T-cell (primary cell): ENCODE data around the gene CTBP1. TPM values are rescaled to one million over a fixed set of nuclear protein-coding genes. Genes with fewer than 3 reads are reported as not detected.

Experiments used
- ATAC-seq, 4 experiments: fragments of 200-7000 bp in 3 of 4; fragments of 150-1000 bp in 1 of 4; cut with Tn5 transposase; replicated peaks in 1 of 4; 1 replicate in 3 of 4; 2 replicates in 1 of 4; pipeline ENCODE4 v1.10.0; 2021; ENCODE audit warnings: moderate library complexity in 3 of 4, mild to moderate bottlenecking in 2 of 4, moderate number of reproducible peaks in 1 of 4
- CTCF ChIA-PET, 2 donors: fragments of 300-600 bp; sonication (Branson Sonifier 250); formaldehyde crosslinking; loops; one replicate each; lab custom pipeline; 2022; ENCODE audit warnings: antibody characterized with exemption in 2 of 2; lab: Charles Lee
- POLR2A ChIA-PET, 2 donors: fragments of 300-600 bp; sonication (Branson Sonifier 250); formaldehyde crosslinking; loops; one replicate each; lab custom pipeline; 2022; ENCODE audit warnings: antibody characterized with exemption in 2 of 2; lab: Charles Lee
- DNase-seq, 35 experiments: peaks; one replicate each; pipeline versions ENCODE4 v3.0.0 to v3.0.0-alpha.2; 2013 to 2023
- H3K27ac ChIP-seq: one replicate; pipeline ENCODE4 v1.5.1; 2013; ENCODE audit warnings: low read length
- H3K27me3 ChIP-seq, 2 experiments: replicated peaks in 1 of 2; 1 replicate in 1 of 2; 2 replicates in 1 of 2; pipeline versions ENCODE4 v1.6.1 to v1.7.0; 2013; ENCODE audit warnings: low read length in 1 of 2, mixed read lengths in 1 of 2; ENCODE audit not compliant: control insufficient read depth in 2 of 2, insufficient read depth in 2 of 2; ENCODE audit errors: extremely low read depth in 1 of 2
- H3K36me3 ChIP-seq, 2 donors: 1 replicate in 1 of 2; 2 replicates in 1 of 2; pipeline versions ENCODE4 v1.6.1 to v1.7.0; 2013; ENCODE audit warnings: low read length in 1 of 2; ENCODE audit not compliant: control insufficient read depth in 2 of 2, insufficient read depth in 1 of 2; ENCODE audit errors: extremely low read depth in 1 of 2
- H3K4me1 ChIP-seq, 2 experiments: 1 replicate in 1 of 2; 2 replicates in 1 of 2; pipeline versions ENCODE4 v1.6.1 to v1.7.0; 2013; ENCODE audit warnings: low read length in 2 of 2, mixed read lengths in 1 of 2; ENCODE audit not compliant: insufficient read depth in 2 of 2, control insufficient read depth in 1 of 2; ENCODE audit errors: extremely low read depth in 1 of 2
- H3K4me3 ChIP-seq, 2 donors: 1 replicate in 1 of 2; 2 replicates in 1 of 2; pipeline versions ENCODE4 v1.5.1 to v1.7.0; 2013; ENCODE audit warnings: mild to moderate bottlenecking in 2 of 2, low read length in 1 of 2, moderate library complexity in 1 of 2; ENCODE audit not compliant: control insufficient read depth in 1 of 2; ENCODE audit errors: extremely low read depth in 1 of 2
- H3K9me3 ChIP-seq: 2 replicates; pipeline ENCODE4 v1.7.0; 2013
- H3K27ac Mint-ChIP-seq, 2 donors: one replicate each; pipeline ENCODE4 v1.8.0; 2020 to 2021; ENCODE audit warnings: mild to moderate bottlenecking in 2 of 2, mixed read lengths in 2 of 2
- H3K27me3 Mint-ChIP-seq, 2 donors: one replicate each; pipeline ENCODE4 v1.8.0; 2021 to 2022; ENCODE audit warnings: mixed read lengths in 2 of 2
- H3K36me3 Mint-ChIP-seq: one replicate; pipeline ENCODE4 v1.8.0; 2021; ENCODE audit warnings: mixed read lengths
- H3K4me1 Mint-ChIP-seq, 3 donors: one replicate each; pipeline ENCODE4 v1.8.0; 2020 to 2022; ENCODE audit warnings: mixed read lengths in 3 of 3, mild to moderate bottlenecking in 1 of 3
- H3K4me3 Mint-ChIP-seq, 3 donors: one replicate each; pipeline ENCODE4 v1.8.0; 2020 to 2022; ENCODE audit warnings: mild to moderate bottlenecking in 3 of 3, mixed read lengths in 3 of 3, moderate library complexity in 3 of 3
- H3K9me3 Mint-ChIP-seq, 3 donors: one replicate each; pipeline ENCODE4 v1.8.0; 2020 to 2022; ENCODE audit warnings: mixed read lengths in 3 of 3
- WGBS: methylation state at CpG from one replicate; pipeline ENCODE4 v1.1.5; 2013; ENCODE audit warnings: missing lambda C conversion rate; ENCODE audit not compliant: insufficient coverage; 5-methylcytosine and 5-hydroxymethylcytosine counted together
- total RNA-seq, 35 experiments: library from RNA in 6 of 35; stranded (reverse) in 6 of 35; fragments of 120-200 nt in 1 of 35; gene quantifications; one replicate each; pipeline versions ENCODE4 v1.2.1 to v1.2.4 and lab custom pipeline; 2013 to 2026

CTBP1 gene
- total RNA-seq, 5 donors from 2014 or later (not counting 1 experiment from before 2014, with no cell fraction given), result 185 to 232 (median 207) TPM

DNA sequence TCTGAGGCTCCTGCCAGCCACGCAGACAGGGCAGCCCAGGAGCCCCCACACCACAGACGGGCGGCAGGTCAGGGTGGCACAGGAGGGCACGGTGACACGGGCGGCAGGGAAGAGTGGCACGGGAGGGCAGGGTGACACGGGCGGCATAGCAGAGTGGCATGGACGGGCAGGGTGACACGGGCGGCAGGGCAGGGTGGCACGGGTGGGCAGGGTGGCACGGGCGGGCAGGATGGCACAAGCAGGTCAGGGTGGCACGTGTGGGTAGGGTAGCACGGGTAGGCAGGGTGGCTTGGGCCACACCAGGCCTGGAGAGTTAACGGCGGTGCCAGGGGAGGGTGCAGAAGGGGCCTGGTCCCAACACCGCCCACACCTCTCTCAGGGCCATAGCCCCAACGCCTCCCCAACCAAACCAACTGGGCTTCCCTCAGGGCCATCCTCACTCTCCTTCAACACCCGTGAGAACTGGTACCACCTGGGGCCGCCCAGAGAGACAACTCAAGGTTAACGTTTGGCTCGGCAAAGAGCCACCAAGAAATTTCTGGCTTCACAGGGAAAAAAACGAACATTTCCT, 3.4 kb downstream of the CTBP1 start:
- Histone ChIP-seq H3K27me3 (no peaks in the 10 kb centered on the region), H3K36me3 (peaks cover 4 to 18% of the 10 kb centered on the region in 2 donors), H3K9me3 (no peaks in the 10 kb centered on the region), H3K4me1 (peaks cover 19 to 76% of the 10 kb centered on the region in 2 experiments), H3K27ac (no peak overlapping the region), H3K4me3 (peak overlapping the region in 1 of 2 donors; percentile 93)
- Mint-ChIP-seq H3K36me3 (no peaks in the 10 kb centered on the region), H3K27me3 (no peaks in the 10 kb centered on the region), H3K4me3 (peak overlapping the region; percentile 78 to 87 (median 85)), H3K27ac (peak overlapping the region in 1 of 2 donors; percentile 34), H3K4me1 (peaks cover 57 to 69% (median 64%) of the 10 kb centered on the region in 3 donors), H3K9me3 (no peaks in the 10 kb centered on the region)
- POLR2A ChIA-PET, result no interaction called here
- ATAC-seq (no peak), DNase-seq (peak in 1 of 35 experiments; percentile 4)
- CTCF ChIA-PET, result no interaction called here
- WGBS, result 83% methylated on average over 17 of the region's 26 CpGs

DNA sequence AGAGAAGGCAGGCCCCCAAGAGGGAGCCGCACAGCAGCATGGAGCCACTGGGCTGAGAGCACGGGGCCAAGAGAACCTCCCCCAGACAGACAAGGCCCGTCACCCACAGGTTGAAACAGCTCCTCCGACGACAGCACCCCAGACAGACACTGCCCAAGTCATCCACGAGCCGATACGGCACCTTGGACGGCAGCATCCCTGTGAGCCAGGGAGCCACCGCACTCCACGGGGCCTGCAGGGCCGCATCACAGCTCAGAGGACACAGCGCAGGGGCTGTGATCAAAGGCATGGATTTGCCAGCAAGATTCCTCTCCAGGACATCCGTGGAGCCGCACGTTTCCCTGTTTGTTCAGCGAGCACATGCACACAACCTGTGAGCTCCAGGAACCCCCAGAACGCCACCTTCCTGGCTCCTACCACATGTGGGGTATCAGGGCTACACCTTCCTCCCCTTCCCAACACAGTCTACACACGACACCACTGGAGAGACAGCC, 3.9 kb downstream of the CTBP1 start:
- H3K4me3 Mint-ChIP-seq, result peak overlapping the region; percentile 28 to 87 (median 55)
- Histone ChIP-seq H3K4me3 (no peak overlapping the region), H3K36me3 (peaks cover 4 to 20% of the 10 kb centered on the region in 2 donors), H3K9me3 (no peaks in the 10 kb centered on the region), H3K27ac (no peak overlapping the region), H3K4me1 (peaks cover 15 to 71% of the 10 kb centered on the region in 2 experiments), H3K27me3 (no peaks in the 10 kb centered on the region)
- ATAC-seq (no peak), DNase-seq (peak in 2 of 35 experiments; percentile 4 to 23)
- H3K27ac Mint-ChIP-seq, result peak overlapping the region in 1 of 2 donors; percentile 44
- no peaks in the 10 kb centered on the region for H3K9me3 Mint-ChIP-seq
- CTCF ChIA-PET, result no interaction called here
- no peaks in the 10 kb centered on the region for H3K27me3 Mint-ChIP-seq
- no peaks in the 10 kb centered on the region for H3K36me3 Mint-ChIP-seq
- peaks cover 51 to 63% (median 58%) of the 10 kb centered on the region in 3 donors for H3K4me1 Mint-ChIP-seq
- POLR2A ChIA-PET, result interaction anchor here in 1 of 2 donors (0.5 kb wide), 1 partner anchor 62 kb away, joined by 3 read pairs; no protein-coding TSS in a partner anchor
- WGBS, result 86% methylated on average over 18 of the region's 19 CpGs

DNA sequence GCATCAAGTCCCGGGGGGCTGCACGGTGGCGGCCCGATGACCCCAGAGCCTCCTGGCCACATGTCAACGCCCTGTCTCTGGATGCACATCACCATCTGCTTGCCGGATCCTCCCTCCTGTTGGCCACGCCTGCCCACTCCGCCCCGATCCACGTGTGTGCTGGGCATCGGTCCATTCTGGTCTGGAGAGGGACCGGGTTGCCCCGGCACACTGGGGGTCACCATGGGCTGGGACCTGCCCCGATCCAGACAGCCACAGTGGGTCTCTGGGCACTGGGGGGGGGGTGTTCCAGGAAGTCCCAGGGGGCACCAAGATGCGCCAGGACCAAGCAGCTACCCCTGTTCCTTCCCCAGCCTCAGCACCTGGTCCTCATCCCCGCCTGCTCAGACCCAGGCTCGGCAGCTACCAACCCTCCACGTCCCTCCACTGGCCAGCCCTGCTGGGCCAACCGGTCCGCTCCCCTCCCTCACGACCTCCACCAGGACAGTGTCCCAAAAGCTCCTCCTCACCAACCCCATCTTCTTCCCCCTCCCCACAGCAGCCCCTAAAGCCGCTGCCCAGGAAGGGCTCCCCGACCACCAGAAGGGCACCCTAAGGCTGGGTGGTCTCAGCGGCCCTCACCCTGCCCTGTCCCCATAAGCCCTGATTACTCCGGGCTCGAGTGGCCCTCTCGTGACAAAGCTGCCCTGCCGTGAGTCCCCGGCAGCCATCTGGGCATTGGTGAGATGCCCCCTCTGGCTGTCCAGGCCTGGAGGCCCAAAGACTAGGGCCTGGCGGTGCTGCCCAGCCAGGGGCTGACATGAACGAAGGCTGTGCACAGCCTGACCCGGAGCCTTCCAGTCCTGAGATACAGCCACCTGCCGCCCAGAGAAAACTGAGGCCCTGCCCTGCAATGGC, 4.6 kb downstream of the CTBP1 start:
- DNase-seq (peak in 2 of 35 experiments; percentile 4 to 23), ATAC-seq (no peak)
- H3K4me3 ChIP-seq, result no peak overlapping the region
- H3K27me3 ChIP-seq, result no peaks in the 10 kb centered on the region
- peaks cover 48 to 62% (median 56%) of the 10 kb centered on the region in 3 donors for H3K4me1 Mint-ChIP-seq
- no peaks in the 10 kb centered on the region for H3K9me3 Mint-ChIP-seq
- 90% methylated on average over 24 of the region's 33 CpGs for WGBS
- no peaks in the 10 kb centered on the region for H3K36me3 Mint-ChIP-seq
- no peaks in the 10 kb centered on the region for H3K27me3 Mint-ChIP-seq
- ChIA-PET POLR2A (interaction anchor here in 1 of 2 donors (0.5 kb wide), 1 partner anchor 62 kb away, joined by 3 read pairs; no protein-coding TSS in a partner anchor), CTCF (no interaction called here)
- no peak overlapping the region for H3K27ac ChIP-seq
- H3K9me3 ChIP-seq, result no peaks in the 10 kb centered on the region
- H3K36me3 ChIP-seq, result peaks cover 7 to 25% of the 10 kb centered on the region in 2 donors
- peaks cover 13 to 65% of the 10 kb centered on the region in 2 experiments for H3K4me1 ChIP-seq
- peak overlapping the region; percentile 28 to 87 (median 55) for H3K4me3 Mint-ChIP-seq
- peak overlapping the region in 1 of 2 donors; percentile 34 for H3K27ac Mint-ChIP-seq

DNA sequence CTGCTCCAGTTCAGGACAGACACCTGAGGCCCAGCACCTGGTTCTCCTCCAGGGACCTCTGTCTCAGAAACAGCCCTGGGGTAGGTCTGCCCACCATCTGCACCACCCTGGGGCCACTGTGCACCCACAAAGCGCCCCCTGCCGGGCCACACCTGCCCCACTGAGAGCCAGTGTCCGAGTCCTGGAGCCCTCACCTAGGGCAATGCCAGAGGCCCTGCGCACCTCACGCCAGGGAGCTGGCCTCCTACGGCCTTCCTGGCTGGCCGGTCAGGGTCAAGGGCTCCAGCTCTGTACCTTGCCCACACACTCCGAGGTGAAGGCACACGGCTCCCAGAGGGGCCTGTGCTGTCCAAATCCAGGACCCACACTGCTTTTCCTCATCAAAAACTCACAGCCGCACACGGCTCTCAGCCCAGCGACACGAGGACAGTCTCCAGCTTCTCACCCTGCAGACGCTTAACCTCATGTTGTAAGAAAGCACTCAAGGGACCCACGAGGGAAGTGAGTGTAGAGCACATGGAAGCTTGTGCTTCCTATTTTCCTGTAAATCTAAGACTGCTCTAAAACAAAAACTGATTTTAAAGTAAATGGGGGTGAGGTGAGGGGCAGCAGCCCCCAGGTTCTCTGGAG, 5.4 kb downstream of the CTBP1 start:
- Histone ChIP-seq H3K4me1 (peaks cover 13 to 65% of the 10 kb centered on the region in 2 experiments), H3K36me3 (peaks cover 10 to 32% of the 10 kb centered on the region in 2 donors), H3K4me3 (no peak overlapping the region), H3K27me3 (no peaks in the 10 kb centered on the region), H3K9me3 (no peaks in the 10 kb centered on the region), H3K27ac (no peak overlapping the region)
- Mint-ChIP-seq H3K4me1 (peaks cover 51 to 64% (median 56%) of the 10 kb centered on the region in 3 donors), H3K4me3 (peak overlapping the region in 1 of 3 donors; percentile 87), H3K27ac (no peak overlapping the region), H3K9me3 (no peaks in the 10 kb centered on the region), H3K27me3 (no peaks in the 10 kb centered on the region), H3K36me3 (peaks cover 3% of the 10 kb centered on the region)
- peak in 1 of 35 experiments; percentile 20 for DNase-seq
- ATAC-seq, result no peak
- CTCF ChIA-PET, result no interaction called here
- POLR2A ChIA-PET, result no interaction called here
- 92% methylated on average over 9 of the region's 15 CpGs for WGBS

DNA sequence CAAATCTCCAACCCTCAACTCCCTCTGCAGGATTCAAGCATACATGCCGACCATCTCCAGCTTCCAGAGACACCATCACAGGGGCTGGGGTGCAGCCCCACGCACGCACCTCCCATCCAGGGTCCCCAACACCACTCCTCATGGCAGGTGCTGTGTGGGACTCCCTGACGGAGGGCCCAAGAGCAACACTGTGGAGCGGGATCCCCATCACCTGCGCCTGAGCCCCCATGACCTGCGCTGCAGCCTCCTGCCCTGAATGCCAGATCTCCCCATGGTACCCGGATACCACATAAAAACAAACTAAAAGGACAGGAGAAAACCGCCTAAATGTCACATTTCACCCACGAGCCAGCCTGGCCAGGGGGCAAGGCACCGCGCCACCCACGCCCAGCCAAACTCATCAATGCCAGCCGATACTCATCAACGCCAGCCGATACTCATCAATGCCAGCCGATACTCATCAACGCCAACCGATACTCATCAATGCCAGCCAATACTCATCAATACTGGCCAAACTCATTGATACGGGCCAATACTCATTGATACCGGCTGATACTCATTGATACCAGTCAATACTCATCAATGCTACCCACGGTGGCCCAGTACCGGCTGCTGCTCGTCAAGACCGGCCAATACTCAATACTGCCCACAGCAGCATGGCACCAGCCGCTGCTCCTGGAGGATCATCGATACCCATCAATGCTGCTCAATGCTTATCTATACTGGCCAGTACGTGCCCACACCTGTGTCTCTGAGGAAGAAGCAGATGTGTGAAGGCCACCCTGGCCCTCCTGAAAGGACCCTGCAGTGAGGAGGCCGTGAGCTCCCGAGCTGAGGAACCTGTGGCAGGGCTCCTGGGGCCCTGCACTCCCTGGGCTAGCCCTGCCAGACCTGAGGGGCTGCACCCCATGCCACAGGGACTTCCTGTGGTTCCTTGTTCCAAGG, 6.2 kb downstream of the CTBP1 start:
- Histone ChIP-seq H3K27ac (no peak overlapping the region), H3K9me3 (no peaks in the 10 kb centered on the region), H3K27me3 (no peaks in the 10 kb centered on the region), H3K4me3 (no peak overlapping the region), H3K4me1 (peaks cover 13 to 64% of the 10 kb centered on the region in 2 experiments), H3K36me3 (peaks cover 11 to 39% of the 10 kb centered on the region in 2 donors)
- peaks cover 3% of the 10 kb centered on the region for H3K36me3 Mint-ChIP-seq
- POLR2A ChIA-PET, result no interaction called here
- peak overlapping the region in 1 of 2 donors; percentile 52 for H3K27ac Mint-ChIP-seq
- H3K9me3 Mint-ChIP-seq, result no peaks in the 10 kb centered on the region
- CTCF ChIA-PET, result no interaction called here
- H3K4me3 Mint-ChIP-seq, result peak overlapping the region in 1 of 3 donors; percentile 36
- ATAC-seq (no peak), DNase-seq (no peak)
- H3K4me1 Mint-ChIP-seq, result peaks cover 53 to 64% (median 56%) of the 10 kb centered on the region in 3 donors
- no peaks in the 10 kb centered on the region for H3K27me3 Mint-ChIP-seq
- WGBS, result 91% methylated on average over 28 of the region's 30 CpGs
